HAP-1 (cell line): ENCODE results near the gene NR2C2.
"Not testable (repeated sequence)": the region's sequence is repeated elsewhere in the genome, so short reads cannot be mapped to it uniquely, and the experiment has no call there.

Source experiments
- DNase-seq, 2 experiments: peaks; one replicate each; pipeline ENCODE4 v3.0.0-alpha.2; 2016 to 2020; ENCODE audit warnings: low spot score in 2 of 2
- H3K27me3 ChIP-seq: fragments of 250-450 bp; sonication (Bioruptor Pico); 2 replicates; pipeline ENCODE4 v1.5.1; 2020; ENCODE audit warnings: low read depth, mild to moderate bottlenecking, moderate library complexity
- H3K36me3 ChIP-seq: fragments of 250-450 bp; sonication (Bioruptor Pico); replicated peaks from 2 replicates; pipeline ENCODE4 v1.5.1; 2020; ENCODE audit warnings: mild to moderate bottlenecking
- H3K4me1 ChIP-seq: fragments of 250-450 bp; sonication (Bioruptor Pico); 2 replicates; pipeline ENCODE4 v1.5.1; 2020; ENCODE audit warnings: mild to moderate bottlenecking
- H3K4me3 ChIP-seq: fragments of 250-450 bp; sonication (Bioruptor Pico); 2 replicates; pipeline ENCODE4 v1.5.1; 2020; ENCODE audit warnings: mild to moderate bottlenecking, moderate library complexity
- H3K9me3 ChIP-seq: fragments of 250-450 bp; sonication (Bioruptor Pico); 2 replicates; pipeline ENCODE4 v1.5.1; 2020; ENCODE audit warnings: mild to moderate bottlenecking, moderate library complexity
- in situ Hi-C: fragments of 300-500 bp; cut with MboI; formaldehyde crosslinking; loops from 3 replicates; pipeline ENCODE4 v1.14.3; 2020; ENCODE audit warnings: low sequenced_read_pairs, inconsistent platforms, mixed read lengths

NR2C2 gene

GRCh38 chr3:14947100-14947885, at the start of gene NR2C2:
TSS of gene NR2C2 (plus strand) at chr3:14947583. CDS start at chr3:15003915, 56,332 bp downstream.
- Histone ChIP-seq H3K9me3 (no peaks in the 10 kb centered on the region), H3K4me3 (peak within 1 kb of the TSS; percentile 58), H3K27me3 (no peaks in the 10 kb centered on the region), H3K36me3 (peaks cover 22% of the 10 kb centered on the region), H3K4me1 (peaks cover 22% of the 10 kb centered on the region)
- peak; percentile 57 to 82 for DNase-seq
- in situ Hi-C loops, result no loop called here

- no peak overlapping the region for H3K4me3 ChIP-seq
- H3K4me1 ChIP-seq, result no peaks in the 10 kb centered on the region
- DNase-seq, result no peak
- no peaks in the 10 kb centered on the region for H3K9me3 ChIP-seq
- in situ Hi-C loops, result no loop called here
- H3K36me3 ChIP-seq, result no peaks in the 10 kb centered on the region
- peaks cover 8% of the 10 kb centered on the region for H3K27me3 ChIP-seq
Measured at GRCh38 chr3:14898929-14899328, 48.5 kb upstream of the NR2C2 start.

GRCh38 chr3:14899993-14900618, 47.3 kb upstream of the NR2C2 start:
- DNase-seq, result no peak
- H3K4me3 ChIP-seq, result no peak overlapping the region
- peaks cover 2% of the 10 kb centered on the region; the same call in 1 of the 2 replicates for H3K9me3 ChIP-seq
- in situ Hi-C loops, result loop anchor here (25.0 kb wide), 1 partner anchor 663 kb away; no protein-coding TSS in a partner anchor
- no peaks in the 10 kb centered on the region for H3K4me1 ChIP-seq
- H3K36me3 ChIP-seq, result no peaks in the 10 kb centered on the region
- H3K27me3 ChIP-seq, result peaks cover 4% of the 10 kb centered on the region

- Histone ChIP-seq H3K9me3 (peaks cover 8% of the 10 kb centered on the region; the same call in 1 of the 2 replicates), H3K36me3 (no peaks in the 10 kb centered on the region), H3K27me3 (no peaks in the 10 kb centered on the region), H3K4me1 (no peaks in the 10 kb centered on the region), H3K4me3 (no peak overlapping the region)
- DNase-seq, result no peak
- in situ Hi-C loops, result loop anchor here (25.0 kb wide), 1 partner anchor 664 kb away; no protein-coding TSS in a partner anchor
Measured at GRCh38 chr3:14900881-14901873, 46.2 kb upstream of the NR2C2 start.

GRCh38 chr3:14902719-14903118, 44.7 kb upstream of the NR2C2 start:
- no peak for DNase-seq
- in situ Hi-C loops, result loop anchor here (25.0 kb wide), 1 partner anchor 665 kb away; no protein-coding TSS in a partner anchor
- Histone ChIP-seq H3K36me3 (no peaks in the 10 kb centered on the region), H3K4me3 (no peak overlapping the region), H3K4me1 (no peaks in the 10 kb centered on the region), H3K9me3 (peaks cover 8% of the 10 kb centered on the region; the same call in 1 of the 2 replicates), H3K27me3 (no peaks in the 10 kb centered on the region)

GRCh38 chr3:14903501-14903900, 43.9 kb upstream of the NR2C2 start:
- not testable (repeated sequence) for H3K4me3 ChIP-seq, H3K4me1 ChIP-seq, DNase-seq, H3K9me3 ChIP-seq, H3K36me3 ChIP-seq, H3K27me3 ChIP-seq
- in situ Hi-C loops, result loop anchor here (25.0 kb wide), 1 partner anchor 666 kb away; no protein-coding TSS in a partner anchor

GRCh38 chr3:14905055-14905657, 42.2 kb upstream of the NR2C2 start:
- in situ Hi-C loops, result loop anchor here (25.0 kb wide), 1 partner anchor 668 kb away; no protein-coding TSS in a partner anchor
- no peaks in the 10 kb centered on the region for H3K36me3 ChIP-seq
- H3K4me3 ChIP-seq, result no peak overlapping the region
- no peaks in the 10 kb centered on the region for H3K4me1 ChIP-seq
- H3K27me3 ChIP-seq, result no peaks in the 10 kb centered on the region
- peaks cover 8% of the 10 kb centered on the region; the same call in 1 of the 2 replicates for H3K9me3 ChIP-seq
- no peak for DNase-seq

- H3K4me1 ChIP-seq, result no peaks in the 10 kb centered on the region
- in situ Hi-C loops, result loop anchor here (25.0 kb wide), 1 partner anchor 669 kb away; no protein-coding TSS in a partner anchor
- H3K9me3 ChIP-seq, result peaks cover 8% of the 10 kb centered on the region; the same call in 1 of the 2 replicates
- H3K27me3 ChIP-seq, result no peaks in the 10 kb centered on the region
- no peaks in the 10 kb centered on the region for H3K36me3 ChIP-seq
- no peak for DNase-seq
- no peak overlapping the region for H3K4me3 ChIP-seq
Measured at GRCh38 chr3:14906355-14906971, 40.9 kb upstream of the NR2C2 start.

- H3K4me3 ChIP-seq, result no peak overlapping the region
- no peaks in the 10 kb centered on the region for H3K36me3 ChIP-seq
- no peaks in the 10 kb centered on the region for H3K27me3 ChIP-seq
- DNase-seq, result no peak
- in situ Hi-C loops, result loop anchor here (25.0 kb wide), 1 partner anchor 670 kb away; no protein-coding TSS in a partner anchor
- peaks cover 8% of the 10 kb centered on the region; the same call in 1 of the 2 replicates for H3K9me3 ChIP-seq
- H3K4me1 ChIP-seq, result no peaks in the 10 kb centered on the region
Measured at GRCh38 chr3:14907043-14907966, 40.1 kb upstream of the NR2C2 start.

- in situ Hi-C loops, result loop anchor here (25.0 kb wide), 1 partner anchor 672 kb away; no protein-coding TSS in a partner anchor
- Histone ChIP-seq H3K36me3 (no peaks in the 10 kb centered on the region), H3K4me3 (no peak overlapping the region), H3K4me1 (no peaks in the 10 kb centered on the region), H3K9me3 (peaks cover 8% of the 10 kb centered on the region; the same call in 1 of the 2 replicates), H3K27me3 (no peaks in the 10 kb centered on the region; the same call in 1 of the 2 replicates)
- DNase-seq, result no peak
Measured at GRCh38 chr3:14909250-14909649, 38.1 kb upstream of the NR2C2 start.

GRCh38 chr3:14911651-14912050, 35.7 kb upstream of the NR2C2 start:
- Histone ChIP-seq H3K4me1 (no peaks in the 10 kb centered on the region), H3K27me3 (peaks cover 5% of the 10 kb centered on the region; the same call in 1 of the 2 replicates), H3K9me3 (no peaks in the 10 kb centered on the region), H3K36me3 (no peaks in the 10 kb centered on the region), H3K4me3 (no peak overlapping the region)
- DNase-seq, result no peak
- in situ Hi-C loops, result loop anchor here (25.0 kb wide), 1 partner anchor 674 kb away; no protein-coding TSS in a partner anchor
